Loucy (cell line): ENCODE results near the gene F12.

Experiments
- H2AFZ ChIP-seq: fragments of 200-600 bp; sonication (generic); 2 replicates; pipeline ENCODE4 v1.6.0; 2016; ENCODE audit warnings: antibody characterized with exemption, mild to moderate bottlenecking, low read length, moderate library complexity
- H3F3A ChIP-seq: fragments of 200-600 bp; 2 replicates; pipeline ENCODE4 v1.6.0; 2016; ENCODE audit warnings: antibody characterized with exemption, low read depth, mild to moderate bottlenecking
- H3K27me3 ChIP-seq: fragments of 200-600 bp; sonication (generic); 2 replicates; pipeline ENCODE4 v1.6.1; 2014; ENCODE audit warnings: low read length, mild to moderate bottlenecking; ENCODE audit not compliant: insufficient read depth, poor library complexity, severe bottlenecking
- H3K36me3 ChIP-seq: fragments of 200-600 bp; sonication (generic); 2 replicates; pipeline ENCODE4 v1.6.1; 2016; ENCODE audit warnings: low read length; ENCODE audit not compliant: insufficient read depth
- H3K4me1 ChIP-seq: fragments of 200-600 bp; sonication (generic); 2 replicates; pipeline ENCODE4 v1.5.1; 2014; ENCODE audit warnings: low read length, mild to moderate bottlenecking; ENCODE audit not compliant: insufficient read depth, poor library complexity, severe bottlenecking
- H3K4me2 ChIP-seq: fragments of 200-600 bp; sonication (generic); 2 replicates; pipeline ENCODE4 v1.6.0; 2014; ENCODE audit warnings: antibody characterized with exemption, low read length, low read depth, mild to moderate bottlenecking; ENCODE audit not compliant: poor library complexity, severe bottlenecking
- H3K4me3 ChIP-seq: fragments of 200-600 bp; sonication (generic); 2 replicates; pipeline ENCODE4 v1.5.1; 2014; ENCODE audit warnings: low read length, mild to moderate bottlenecking, mixed read lengths; ENCODE audit not compliant: poor library complexity, severe bottlenecking
- H3K79me2 ChIP-seq: fragments of 200-600 bp; sonication (generic); 2 replicates; pipeline ENCODE4 v1.6.1; 2014; ENCODE audit warnings: low read length; ENCODE audit not compliant: insufficient read depth
- H3K9ac ChIP-seq: fragments of 200-600 bp; sonication (generic); 2 replicates; pipeline ENCODE4 v1.6.0; 2014; ENCODE audit warnings: mild to moderate bottlenecking, low read depth, low read length, moderate library complexity; ENCODE audit not compliant: poor library complexity, severe bottlenecking
- H3K9me2 ChIP-seq: fragments of 200-600 bp; sonication (generic); replicated peaks from 2 replicates; pipeline ENCODE4 v1.6.1; 2016; ENCODE audit warnings: low read depth, low read length, mixed read lengths
- H3K9me3 ChIP-seq: fragments of 200-600 bp; sonication (generic); 2 replicates; pipeline ENCODE4 v1.6.1; 2014; ENCODE audit warnings: mild to moderate bottlenecking, antibody characterized with exemption, low read length, low read depth; ENCODE audit not compliant: insufficient read depth
- H4K20me1 ChIP-seq: fragments of 200-600 bp; sonication (generic); 2 replicates; pipeline ENCODE4 v1.6.0; 2014; ENCODE audit warnings: antibody characterized with exemption, low read length, mild to moderate bottlenecking; ENCODE audit not compliant: insufficient read depth, poor library complexity, severe bottlenecking
- EZH2phosphoT487 ChIP-seq: fragments of 200-600 bp; IDR thresholded peaks from 2 replicates; pipeline ENCODE4 v1.6.1; 2018; ENCODE audit warnings: antibody characterized with exemption, mild to moderate bottlenecking, moderate library complexity, borderline replicate concordance
- TF ChIP-seq, protein P1 (sequence below): fragments of 200-600 bp; sonication (generic); conservative IDR thresholded peaks from 2 replicates; pipeline ENCODE4 v1.5.1; 2014; ENCODE audit warnings: mild to moderate bottlenecking, antibody characterized with exemption, low read length

The F12 gene

GRCh38 chr5:177409043-177409801 lies at the start of gene F12:
Gene F12, minus strand, starts transcription at chr5:177409564. Its CDS starts 37 bp downstream, at chr5:177409527.
- no peaks in the 10 kb centered on the region for H3K36me3 ChIP-seq

GRCh38 chr5:177458912-177459350 lies 49.6 kb upstream of the F12 start:
- Histone ChIP-seq H3K9me2 (no peaks in the 10 kb centered on the region), H2AFZ (no peak overlapping the region), H3K4me3 (no peak overlapping the region), H3K9ac (no peak overlapping the region), H3K79me2 (no peaks in the 10 kb centered on the region), H3K4me2 (no peak overlapping the region), H3K9me3 (no peaks in the 10 kb centered on the region), H3F3A (no peaks in the 10 kb centered on the region; the same call in 1 of the 2 replicates), H3K27me3 (no peaks in the 10 kb centered on the region), H4K20me1 (peaks cover 10% of the 10 kb centered on the region), H3K4me1 (no peaks in the 10 kb centered on the region), H3K36me3 (no peaks in the 10 kb centered on the region)
- TF ChIP-seq EZH2phosphoT487 = no peak
- TF ChIP-seq, protein P1, sequence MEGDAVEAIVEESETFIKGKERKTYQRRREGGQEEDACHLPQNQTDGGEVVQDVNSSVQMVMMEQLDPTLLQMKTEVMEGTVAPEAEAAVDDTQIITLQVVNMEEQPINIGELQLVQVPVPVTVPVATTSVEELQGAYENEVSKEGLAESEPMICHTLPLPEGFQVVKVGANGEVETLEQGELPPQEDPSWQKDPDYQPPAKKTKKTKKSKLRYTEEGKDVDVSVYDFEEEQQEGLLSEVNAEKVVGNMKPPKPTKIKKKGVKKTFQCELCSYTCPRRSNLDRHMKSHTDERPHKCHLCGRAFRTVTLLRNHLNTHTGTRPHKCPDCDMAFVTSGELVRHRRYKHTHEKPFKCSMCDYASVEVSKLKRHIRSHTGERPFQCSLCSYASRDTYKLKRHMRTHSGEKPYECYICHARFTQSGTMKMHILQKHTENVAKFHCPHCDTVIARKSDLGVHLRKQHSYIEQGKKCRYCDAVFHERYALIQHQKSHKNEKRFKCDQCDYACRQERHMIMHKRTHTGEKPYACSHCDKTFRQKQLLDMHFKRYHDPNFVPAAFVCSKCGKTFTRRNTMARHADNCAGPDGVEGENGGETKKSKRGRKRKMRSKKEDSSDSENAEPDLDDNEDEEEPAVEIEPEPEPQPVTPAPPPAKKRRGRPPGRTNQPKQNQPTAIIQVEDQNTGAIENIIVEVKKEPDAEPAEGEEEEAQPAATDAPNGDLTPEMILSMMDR = no peak

More at GRCh38 chr5:177409043-177409801, at the start of gene F12:
- H4K20me1 ChIP-seq = no peaks in the 10 kb centered on the region
- no peaks in the 10 kb centered on the region for H3K9me3 ChIP-seq
- no peak within 1 kb of the TSS for H2AFZ ChIP-seq
- TF ChIP-seq, protein P1 = no peak
- TF ChIP-seq EZH2phosphoT487 = no peak
- H3K9ac ChIP-seq = no peak within 1 kb of the TSS
- H3K79me2 ChIP-seq = no peaks in the 10 kb centered on the region
- H3K27me3 ChIP-seq = no peaks in the 10 kb centered on the region
- no peak within 1 kb of the TSS for H3K4me2 ChIP-seq
- no peaks in the 10 kb centered on the region for H3K9me2 ChIP-seq
- H3K4me3 ChIP-seq = no peak within 1 kb of the TSS
- no peaks in the 10 kb centered on the region for H3F3A ChIP-seq
- peaks cover 29% of the 10 kb centered on the region for H3K4me1 ChIP-seq

- Histone ChIP-seq H3K36me3 (no peaks in the 10 kb centered on the region), H3K4me2 (no peak overlapping the region), H2AFZ (no peak overlapping the region), H3K9me3 (no peaks in the 10 kb centered on the region), H3K4me1 (no peaks in the 10 kb centered on the region), H3K4me3 (no peak overlapping the region), H3K9ac (no peak overlapping the region), H3K27me3 (no peaks in the 10 kb centered on the region), H3K79me2 (no peaks in the 10 kb centered on the region), H3K9me2 (no peaks in the 10 kb centered on the region), H4K20me1 (peaks cover 13% of the 10 kb centered on the region), H3F3A (no peaks in the 10 kb centered on the region; the same call in 1 of the 2 replicates)
- no peak for TF ChIP-seq EZH2phosphoT487
- TF ChIP-seq, protein P1 = no peak
Observed at GRCh38 chr5:177457852-177458681, 48.7 kb upstream of the F12 start.
